Chondrocyte (in vitro differentiated cells): ENCODE measurements around the gene NADSYN1. TPM values are rescaled to one million over a fixed set of nuclear protein-coding genes. Genes with fewer than 3 reads are reported as not detected.
A peak's percentile ranks its signal among the peaks of the same experiment; 100 is the strongest.
"Not testable (repeated sequence)": the region's sequence is repeated elsewhere in the genome, so short reads cannot be mapped to it uniquely, and the experiment has no call there.

Experiments used
- DNase-seq: peaks from one replicate; pipeline ENCODE4 v3.0.0; 2021; ENCODE audit warnings: mixed read lengths, low spot score
- H3K27ac Mint-ChIP-seq: one replicate; pipeline ENCODE4 v1.8.0; 2021; ENCODE audit warnings: mild to moderate bottlenecking, moderate library complexity, mixed read lengths; ENCODE audit not compliant: unreplicated experiment
- H3K27me3 Mint-ChIP-seq: 2 replicates; pipeline ENCODE4 v1.8.0; 2021; ENCODE audit warnings: low read depth, mixed read lengths
- H3K36me3 Mint-ChIP-seq: 2 replicates; pipeline ENCODE4 v1.8.0; 2021; ENCODE audit warnings: low read depth, mixed read lengths
- H3K4me1 Mint-ChIP-seq: 2 replicates; pipeline ENCODE4 v1.8.0; 2021; ENCODE audit warnings: low read depth, mild to moderate bottlenecking, mixed read lengths
- H3K4me3 Mint-ChIP-seq: one replicate; pipeline ENCODE4 v1.8.0; 2021; ENCODE audit warnings: mild to moderate bottlenecking, moderate library complexity, mixed read lengths; ENCODE audit not compliant: unreplicated experiment
- H3K9me3 Mint-ChIP-seq: 2 replicates; pipeline ENCODE4 v1.8.0; 2021; ENCODE audit warnings: low read depth, mixed read lengths
- CTCF ChIP-seq: fragments of 200-600 bp; sonication (generic); IDR thresholded peaks from 2 replicates; pipeline ENCODE4 v1.5.0; 2021; ENCODE audit warnings: antibody characterized with exemption, mild to moderate bottlenecking, moderate library complexity
- total RNA-seq: library from RNA; stranded (reverse); gene quantifications from 3 replicates; pipeline ENCODE4 v1.2.1, GENCODE V29; 2021

The NADSYN1 gene
- total RNA-seq, 1 donor from 2014 or later, result 38.8 TPM

- Mint-ChIP-seq H3K36me3 (peaks cover 2% of the 10 kb centered on the region), H3K27me3 (peaks cover 10% of the 10 kb centered on the region), H3K27ac (no peak overlapping the region), H3K9me3 (peaks cover 10% of the 10 kb centered on the region), H3K4me1 (no peaks in the 10 kb centered on the region), H3K4me3 (no peak overlapping the region)
- peak; percentile 30 for DNase-seq
- no peak for TF ChIP-seq CTCF
Measured at GRCh38 chr11:71527576-71528210, 74.7 kb downstream of the NADSYN1 start.

GRCh38 chr11:71530602-71531001, 77.6 kb downstream of the NADSYN1 start:
- no peak overlapping the region for H3K27ac Mint-ChIP-seq
- H3K4me1 Mint-ChIP-seq, result no peaks in the 10 kb centered on the region
- no peaks in the 10 kb centered on the region for H3K9me3 Mint-ChIP-seq
- no peak overlapping the region for H3K4me3 Mint-ChIP-seq
- H3K36me3 Mint-ChIP-seq, result no peaks in the 10 kb centered on the region
- no peak for TF ChIP-seq CTCF
- H3K27me3 Mint-ChIP-seq, result peaks cover 10% of the 10 kb centered on the region
- no peak for DNase-seq

GRCh38 chr11:71532036-71532610, 79.1 kb downstream of the NADSYN1 start:
- Mint-ChIP-seq H3K27ac (no peak overlapping the region), H3K9me3 (no peaks in the 10 kb centered on the region), H3K4me3 (no peak overlapping the region), H3K36me3 (no peaks in the 10 kb centered on the region), H3K27me3 (peaks cover 7% of the 10 kb centered on the region), H3K4me1 (no peaks in the 10 kb centered on the region)
- DNase-seq, result no peak
- no peak for TF ChIP-seq CTCF

- DNase-seq, H3K9me3 Mint-ChIP-seq, H3K4me1 Mint-ChIP-seq, H3K4me3 Mint-ChIP-seq, H3K27ac Mint-ChIP-seq, H3K27me3 Mint-ChIP-seq, H3K36me3 Mint-ChIP-seq: not testable (repeated sequence)
Measured at GRCh38 chr11:71534711-71535608, 82.0 kb downstream of the NADSYN1 start.

- Mint-ChIP-seq H3K9me3 (no peaks in the 10 kb centered on the region), H3K27me3 (peaks cover 2% of the 10 kb centered on the region), H3K4me3 (no peak overlapping the region), H3K4me1 (no peaks in the 10 kb centered on the region), H3K27ac (no peak overlapping the region), H3K36me3 (no peaks in the 10 kb centered on the region)
- TF ChIP-seq CTCF, result no peak
- no peak for DNase-seq
Measured at GRCh38 chr11:71535825-71536224, 82.8 kb downstream of the NADSYN1 start.
